ENCODE results near the gene KNCN.

The KNCN gene

DNA sequence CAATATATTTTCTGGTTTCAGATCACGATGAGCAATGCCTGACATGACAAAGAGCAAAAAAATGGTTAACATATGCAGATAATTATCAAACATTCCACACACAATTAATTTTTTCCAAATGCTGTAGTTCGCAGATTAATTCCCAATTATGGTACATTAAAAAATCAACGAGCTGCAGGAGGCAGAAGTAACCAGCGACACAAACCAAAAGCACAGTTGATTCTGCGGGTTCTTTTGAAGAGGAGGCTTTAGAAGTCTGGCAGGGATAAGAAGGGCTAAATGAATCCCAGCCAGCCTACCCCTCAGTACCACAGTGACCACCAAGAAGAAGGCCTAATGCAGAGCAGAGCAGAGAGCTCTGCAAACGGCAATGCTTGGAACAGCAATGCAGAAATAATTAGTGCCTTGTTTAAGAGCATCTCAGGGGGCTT, 17.0 kb upstream of the KNCN start:
- DNase-seq = peak; percentile 53

- DNase-seq = no peak
Observed at GRCh38 chr1:46563341-46563740, 11.9 kb upstream of the KNCN start.

GRCh38 chr1:46562498-46562897, 11.1 kb upstream of the KNCN start:
- no peak for DNase-seq

DNA sequence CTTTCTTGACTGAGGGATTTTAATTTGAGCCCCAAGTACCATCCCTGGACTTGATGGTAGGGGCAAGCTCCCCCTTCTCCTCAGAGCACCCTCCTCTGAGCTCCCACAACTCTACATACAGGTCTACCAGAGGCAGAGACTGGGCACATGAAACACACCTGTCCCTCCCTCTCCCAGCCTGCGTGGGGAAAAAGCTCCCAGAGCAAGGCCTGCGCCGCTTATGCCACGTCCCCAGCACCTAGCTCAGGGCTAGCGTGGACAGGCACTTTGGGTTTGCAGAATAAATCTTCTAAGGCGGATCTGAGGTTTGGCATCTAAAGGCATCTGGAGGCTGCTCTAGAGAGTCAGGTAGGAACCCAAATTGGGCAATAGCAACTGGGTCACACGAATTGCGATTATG, 7.5 kb upstream of the KNCN start:
- no peak for DNase-seq

GRCh38 chr1:46558141-46558963, 6.9 kb upstream of the KNCN start:
- no peak for DNase-seq

- DNase-seq = no peak
Observed at GRCh38 chr1:46557403-46557802, 6.0 kb upstream of the KNCN start.

- DNase-seq = peak; percentile 42
Observed at GRCh38 chr1:46556822-46557221, 5.4 kb upstream of the KNCN start.

DNA sequence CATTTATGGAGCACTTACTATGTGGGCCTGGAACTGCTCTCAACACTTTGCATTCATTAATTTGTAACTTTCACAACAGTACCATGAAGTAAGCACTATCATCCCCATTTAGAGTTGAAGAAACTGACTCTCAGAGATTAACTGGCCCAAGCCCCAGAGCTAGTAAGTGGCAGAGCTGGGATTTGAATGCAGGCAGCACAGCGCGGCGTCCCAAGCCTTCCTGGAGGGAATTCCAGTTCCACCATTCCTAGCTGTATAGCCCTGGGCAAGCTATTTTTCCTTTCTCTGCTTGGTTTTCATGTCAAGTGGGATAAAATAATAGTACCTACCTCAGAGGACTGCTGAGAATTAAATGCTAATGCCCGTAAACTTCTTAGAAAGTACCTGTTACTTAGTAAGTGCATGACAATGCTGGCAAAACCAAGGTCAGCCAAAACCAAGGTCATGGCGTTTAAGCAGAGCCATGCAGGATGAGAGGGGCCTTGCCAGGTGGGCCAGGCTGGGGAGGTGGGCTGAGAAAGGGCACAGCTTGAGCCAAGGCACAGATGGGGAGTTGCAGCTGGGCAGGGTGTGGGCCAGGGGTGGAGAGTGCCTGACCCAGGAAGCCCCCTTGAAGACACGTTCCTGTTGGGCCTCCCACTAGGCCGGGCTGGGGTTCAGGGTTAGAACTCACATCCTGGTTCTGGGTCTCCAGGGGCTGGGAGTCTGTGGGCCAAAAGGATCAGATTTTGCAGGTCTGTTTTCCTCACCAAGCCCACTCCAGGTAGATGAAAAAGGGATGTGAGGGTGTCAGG, 4.6 kb upstream of the KNCN start:
- no peak for DNase-seq

DNA sequence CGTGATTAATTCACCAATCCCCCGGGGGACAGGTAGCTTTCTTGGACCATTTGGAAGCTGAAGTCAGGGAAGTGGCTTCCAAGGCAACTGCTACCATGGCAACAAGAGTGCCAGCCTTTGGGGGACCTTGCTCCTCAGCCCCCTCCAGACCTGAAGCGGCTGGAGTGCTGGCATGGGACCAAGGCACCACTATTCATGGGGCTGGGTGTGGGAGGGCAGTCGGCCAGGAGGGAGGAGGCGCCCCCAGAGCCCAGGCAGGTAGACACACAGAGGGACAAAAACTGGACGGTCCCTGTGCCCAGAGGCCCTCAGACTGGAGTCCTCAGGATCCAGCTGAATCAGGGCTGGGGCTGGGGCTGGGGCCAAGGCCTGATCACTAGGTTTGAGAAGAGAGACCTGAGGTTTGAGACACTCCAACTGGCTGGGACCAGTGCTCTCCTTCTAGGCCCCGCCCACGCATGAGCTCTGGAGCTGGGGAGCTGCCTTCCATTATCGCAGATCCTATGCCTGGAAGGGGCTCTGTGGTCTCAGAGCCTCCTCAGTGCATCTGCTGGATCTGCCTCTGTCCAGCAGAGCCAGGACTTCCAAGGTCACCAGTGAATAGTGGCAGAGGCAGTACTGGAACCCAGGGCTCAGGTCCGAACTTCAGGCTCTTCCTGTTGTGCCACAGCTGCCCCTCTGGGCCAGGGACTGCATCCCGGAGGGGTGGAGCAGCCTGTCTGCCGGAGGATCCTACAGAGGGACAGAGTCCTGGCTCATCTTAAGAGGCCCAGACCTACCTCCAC, 3.3 kb upstream of the KNCN start:
- no peak for DNase-seq

GRCh38 chr1:46554236-46554596, 2.8 kb upstream of the KNCN start:
- DNase-seq = no peak

DNA sequence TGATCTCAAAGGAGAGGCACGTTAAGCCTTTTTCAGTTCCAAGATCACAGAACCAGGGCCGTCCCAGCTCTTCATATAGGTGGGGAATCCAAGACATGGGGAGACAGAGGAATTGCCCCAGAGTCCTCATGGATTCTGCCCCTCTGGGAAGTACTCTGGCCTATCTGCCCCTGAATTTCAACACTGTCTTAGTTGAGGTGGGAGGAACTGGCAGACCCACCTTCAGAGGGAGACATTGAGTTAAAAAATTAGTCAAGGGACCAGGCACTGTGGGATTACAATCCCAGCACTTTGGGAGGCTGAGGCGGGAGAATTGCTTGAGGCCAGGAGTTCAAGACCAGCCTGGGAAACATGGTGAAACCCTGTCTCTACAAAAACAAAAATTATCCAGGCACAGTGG, 2.1 kb upstream of the KNCN start:
- DNase-seq = no peak

DNA sequence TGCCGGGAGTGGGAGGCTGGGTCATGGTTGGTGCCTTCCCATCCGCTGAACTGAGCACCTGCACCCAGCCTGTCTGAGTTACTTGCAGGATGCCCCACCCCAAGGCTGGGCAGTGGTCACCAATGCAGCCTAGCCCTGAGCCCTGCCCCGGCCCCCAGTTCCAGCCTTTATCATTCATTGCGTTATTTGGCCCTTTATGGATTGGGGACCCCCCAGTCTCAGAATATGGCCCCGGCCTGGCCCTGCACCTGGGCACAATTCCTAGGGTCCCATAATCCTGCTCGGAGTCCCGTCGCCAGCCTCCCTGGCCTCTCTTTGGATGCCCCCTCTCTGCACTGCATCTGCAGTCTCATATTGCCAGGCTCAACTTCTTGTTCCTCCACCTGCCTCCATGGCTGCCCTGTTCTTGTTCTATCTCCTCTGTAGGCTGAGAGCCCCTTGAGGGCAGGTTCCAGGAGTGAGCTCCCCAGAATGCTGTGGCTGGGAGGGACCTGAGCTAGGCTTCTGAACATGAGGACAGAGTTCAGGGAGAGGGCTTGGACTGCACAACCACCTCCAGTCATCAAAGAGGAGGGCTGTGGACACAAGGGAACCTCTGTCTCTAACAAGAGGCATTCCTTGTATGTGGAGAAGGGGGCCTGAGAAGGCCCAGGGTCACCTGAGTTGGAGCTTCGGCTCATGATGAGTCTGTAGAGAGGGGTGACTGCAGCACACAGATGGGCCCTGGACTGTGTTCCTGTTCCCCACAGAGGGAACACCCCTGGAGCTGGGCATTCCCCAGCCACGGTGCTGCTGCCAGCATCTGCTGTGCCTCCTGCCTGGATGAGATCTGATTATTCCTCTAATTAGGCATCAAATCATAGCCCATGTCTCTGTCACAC, 1.1 kb upstream of the KNCN start:
- no peak for DNase-seq

DNA sequence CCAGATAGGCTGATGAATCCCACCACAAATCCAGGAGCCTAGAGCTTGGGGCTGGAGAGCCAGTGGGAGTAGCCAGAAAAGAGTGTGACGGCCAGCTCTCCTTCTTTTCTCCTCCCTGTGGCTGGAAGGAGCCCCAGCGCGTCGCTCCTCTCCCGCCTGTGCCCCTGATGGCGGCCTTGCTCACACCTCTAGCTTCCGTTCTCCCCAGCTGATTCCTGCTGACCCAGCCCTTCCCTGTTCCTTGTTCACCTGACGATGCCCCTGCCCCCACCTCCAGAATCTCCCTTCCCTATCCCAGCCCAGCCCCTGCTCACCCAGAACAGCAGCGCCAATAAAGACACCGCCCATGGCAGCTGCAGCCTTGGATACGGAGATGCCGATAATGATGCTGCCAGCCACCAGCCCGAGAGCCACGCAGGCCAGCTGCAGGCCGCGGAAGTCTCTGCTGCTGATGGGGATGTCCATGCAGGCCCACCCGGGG, 656 bp downstream of the KNCN start:
- no peak for DNase-seq

- DNase-seq = peak; percentile 36
Observed at GRCh38 chr1:46549697-46550681, 1.5 kb downstream of the KNCN start.

GRCh38 chr1:46547481-46548383, 3.7 kb downstream of the KNCN start:
- DNase-seq = peak; percentile 49

GRCh38 chr1:46546210-46546609, 5.2 kb downstream of the KNCN start:
- no peak for DNase-seq

DNA sequence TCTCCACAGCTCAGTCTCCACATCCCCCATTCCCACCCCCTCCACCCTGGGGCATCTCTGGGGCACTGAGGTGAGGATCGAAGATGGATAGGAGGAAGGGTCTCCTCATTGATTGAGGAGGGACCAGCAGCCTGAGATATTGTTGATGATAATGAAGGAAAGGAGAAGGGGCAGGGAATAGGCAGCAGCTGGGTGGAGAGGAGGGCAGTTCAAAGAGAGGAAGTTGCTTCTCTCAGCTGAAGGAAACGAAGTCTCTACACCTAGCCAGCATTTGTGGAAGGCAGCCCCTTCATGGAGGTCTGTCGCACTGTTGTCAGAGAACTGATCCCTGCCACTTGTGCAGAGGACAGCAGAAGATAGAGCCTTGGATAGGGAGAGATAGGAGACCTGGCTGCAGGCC, 5.7 kb downstream of the KNCN start:
- no peak for DNase-seq

DNA sequence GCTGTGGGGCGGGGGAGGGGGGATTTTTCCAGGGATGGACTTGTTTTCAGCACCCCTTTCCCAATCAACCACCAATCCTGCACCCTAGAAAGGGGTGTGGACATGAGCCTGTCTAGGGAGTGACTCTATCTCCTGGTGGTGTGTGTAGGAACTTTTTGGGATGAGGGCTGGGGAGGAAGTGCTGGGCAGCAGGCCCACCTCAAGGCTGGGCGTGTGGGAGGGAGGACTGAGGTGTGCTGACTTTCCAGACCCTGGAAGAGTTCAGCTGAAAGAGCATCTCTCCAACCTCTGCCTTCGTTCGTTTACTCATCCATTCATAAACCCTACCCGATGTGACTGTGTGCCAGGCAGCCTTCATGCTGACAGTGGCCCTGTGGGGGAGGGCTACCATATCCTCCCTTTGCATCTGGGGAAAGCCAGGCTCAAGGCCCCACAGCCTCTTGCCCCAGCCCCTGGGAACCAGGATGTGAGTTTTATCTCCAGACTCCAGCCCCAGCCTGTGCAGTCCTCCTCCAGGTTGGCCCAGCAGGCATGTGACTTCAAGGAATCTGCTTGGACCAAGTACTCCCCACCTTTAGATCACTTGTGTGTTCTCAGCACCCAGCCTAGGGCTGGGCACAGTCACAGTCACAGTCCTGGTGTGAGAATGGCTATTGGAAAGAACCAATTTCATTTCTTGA, 6.7 kb downstream of the KNCN start:
- no peak for DNase-seq

Data from fibroblast of skin of right biceps (primary cell).